Panc1 (cell line): ENCODE measurements around the gene ZCCHC7.

Source experiments
- TF ChIP-seq, protein P1 (sequence below): fragments of 450-650 bp; IDR thresholded peaks from 2 replicates; pipeline ENCODE4 v1.5.1; 2017; ENCODE audit warnings: mild to moderate bottlenecking
- TF ChIP-seq, protein P2 (sequence below), 2 experiments: IDR thresholded peaks; 2 replicates each; pipeline ENCODE4 v1.6.1; 2011 to 2012; ENCODE audit warnings: low read depth in 2 of 2, control low read depth in 1 of 2, low read length in 1 of 2, mild to moderate bottlenecking in 1 of 2, moderate library complexity in 1 of 2; ENCODE audit not compliant: insufficient read depth in 1 of 2

DNA sequence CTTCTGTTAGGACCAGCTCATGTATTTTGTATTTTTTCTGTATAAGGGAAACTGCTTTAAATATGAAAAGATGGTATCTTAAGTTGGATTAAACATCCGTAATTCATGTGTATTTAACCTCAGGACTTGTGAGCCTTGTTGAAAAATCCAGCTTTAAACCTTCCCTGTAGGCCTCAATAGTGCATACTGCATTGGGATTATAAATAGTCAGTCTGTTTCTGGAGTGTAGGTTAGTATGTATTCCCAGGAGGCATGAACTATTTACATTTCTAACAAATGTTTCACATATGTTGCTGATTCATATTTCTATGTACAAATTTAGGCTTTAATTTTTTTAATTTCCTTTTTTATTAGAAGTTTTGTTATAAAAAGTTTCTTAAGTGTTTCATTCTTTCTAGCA lies 164.3 kb downstream of the ZCCHC7 start:
- TF ChIP-seq, protein P1, sequence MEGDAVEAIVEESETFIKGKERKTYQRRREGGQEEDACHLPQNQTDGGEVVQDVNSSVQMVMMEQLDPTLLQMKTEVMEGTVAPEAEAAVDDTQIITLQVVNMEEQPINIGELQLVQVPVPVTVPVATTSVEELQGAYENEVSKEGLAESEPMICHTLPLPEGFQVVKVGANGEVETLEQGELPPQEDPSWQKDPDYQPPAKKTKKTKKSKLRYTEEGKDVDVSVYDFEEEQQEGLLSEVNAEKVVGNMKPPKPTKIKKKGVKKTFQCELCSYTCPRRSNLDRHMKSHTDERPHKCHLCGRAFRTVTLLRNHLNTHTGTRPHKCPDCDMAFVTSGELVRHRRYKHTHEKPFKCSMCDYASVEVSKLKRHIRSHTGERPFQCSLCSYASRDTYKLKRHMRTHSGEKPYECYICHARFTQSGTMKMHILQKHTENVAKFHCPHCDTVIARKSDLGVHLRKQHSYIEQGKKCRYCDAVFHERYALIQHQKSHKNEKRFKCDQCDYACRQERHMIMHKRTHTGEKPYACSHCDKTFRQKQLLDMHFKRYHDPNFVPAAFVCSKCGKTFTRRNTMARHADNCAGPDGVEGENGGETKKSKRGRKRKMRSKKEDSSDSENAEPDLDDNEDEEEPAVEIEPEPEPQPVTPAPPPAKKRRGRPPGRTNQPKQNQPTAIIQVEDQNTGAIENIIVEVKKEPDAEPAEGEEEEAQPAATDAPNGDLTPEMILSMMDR: no peak
- TF ChIP-seq, protein P2, sequence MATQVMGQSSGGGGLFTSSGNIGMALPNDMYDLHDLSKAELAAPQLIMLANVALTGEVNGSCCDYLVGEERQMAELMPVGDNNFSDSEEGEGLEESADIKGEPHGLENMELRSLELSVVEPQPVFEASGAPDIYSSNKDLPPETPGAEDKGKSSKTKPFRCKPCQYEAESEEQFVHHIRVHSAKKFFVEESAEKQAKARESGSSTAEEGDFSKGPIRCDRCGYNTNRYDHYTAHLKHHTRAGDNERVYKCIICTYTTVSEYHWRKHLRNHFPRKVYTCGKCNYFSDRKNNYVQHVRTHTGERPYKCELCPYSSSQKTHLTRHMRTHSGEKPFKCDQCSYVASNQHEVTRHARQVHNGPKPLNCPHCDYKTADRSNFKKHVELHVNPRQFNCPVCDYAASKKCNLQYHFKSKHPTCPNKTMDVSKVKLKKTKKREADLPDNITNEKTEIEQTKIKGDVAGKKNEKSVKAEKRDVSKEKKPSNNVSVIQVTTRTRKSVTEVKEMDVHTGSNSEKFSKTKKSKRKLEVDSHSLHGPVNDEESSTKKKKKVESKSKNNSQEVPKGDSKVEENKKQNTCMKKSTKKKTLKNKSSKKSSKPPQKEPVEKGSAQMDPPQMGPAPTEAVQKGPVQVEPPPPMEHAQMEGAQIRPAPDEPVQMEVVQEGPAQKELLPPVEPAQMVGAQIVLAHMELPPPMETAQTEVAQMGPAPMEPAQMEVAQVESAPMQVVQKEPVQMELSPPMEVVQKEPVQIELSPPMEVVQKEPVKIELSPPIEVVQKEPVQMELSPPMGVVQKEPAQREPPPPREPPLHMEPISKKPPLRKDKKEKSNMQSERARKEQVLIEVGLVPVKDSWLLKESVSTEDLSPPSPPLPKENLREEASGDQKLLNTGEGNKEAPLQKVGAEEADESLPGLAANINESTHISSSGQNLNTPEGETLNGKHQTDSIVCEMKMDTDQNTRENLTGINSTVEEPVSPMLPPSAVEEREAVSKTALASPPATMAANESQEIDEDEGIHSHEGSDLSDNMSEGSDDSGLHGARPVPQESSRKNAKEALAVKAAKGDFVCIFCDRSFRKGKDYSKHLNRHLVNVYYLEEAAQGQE (IDR thresholded peaks at IDR 0.05; ENCODE audit: insufficient read depth in 1 of 2, low read depth in 2 of 2, low read length in 1 of 2): no peak
